Measurements from ENCODE around the gene MARS1.
"Not testable (repeated sequence)": the region's sequence is repeated elsewhere in the genome, so short reads cannot be mapped to it uniquely, and the experiment has no call there.

MARS1 gene

DNA sequence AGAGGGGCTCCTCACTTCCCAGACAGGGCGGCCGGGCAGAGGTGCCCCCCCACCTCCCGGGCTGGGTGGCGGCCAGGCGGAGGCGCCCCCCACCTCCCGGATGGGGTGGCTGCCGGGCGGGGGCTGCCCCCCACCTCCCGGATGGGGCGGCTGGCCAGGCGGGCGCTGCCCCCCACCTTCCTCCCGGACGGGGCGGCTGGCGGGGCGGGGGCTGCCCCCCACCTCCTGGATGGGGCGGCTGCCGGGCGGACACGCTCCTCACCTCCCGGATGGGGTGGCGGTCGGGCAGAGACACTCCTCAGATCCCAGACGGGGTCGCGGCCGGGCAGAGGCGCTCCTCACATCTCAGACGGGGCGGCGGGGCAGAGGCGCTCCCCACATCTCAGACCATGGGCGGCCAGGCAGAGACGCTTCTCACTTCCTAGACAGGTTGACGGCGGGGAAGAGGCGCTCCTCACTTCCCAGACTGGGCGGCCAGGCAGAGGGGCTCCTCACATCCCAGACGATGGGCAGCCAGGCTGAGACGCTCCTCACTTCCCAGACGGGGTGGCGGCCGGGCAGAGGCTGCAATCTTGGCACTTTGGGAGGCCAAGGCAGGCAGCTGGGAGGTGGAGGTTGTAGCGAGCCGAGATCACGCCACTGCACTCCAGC lies 7.3 kb downstream of the MARS1 start:
- not testable (repeated sequence) for DNase-seq (ENCODE audit: low read depth)

DNA sequence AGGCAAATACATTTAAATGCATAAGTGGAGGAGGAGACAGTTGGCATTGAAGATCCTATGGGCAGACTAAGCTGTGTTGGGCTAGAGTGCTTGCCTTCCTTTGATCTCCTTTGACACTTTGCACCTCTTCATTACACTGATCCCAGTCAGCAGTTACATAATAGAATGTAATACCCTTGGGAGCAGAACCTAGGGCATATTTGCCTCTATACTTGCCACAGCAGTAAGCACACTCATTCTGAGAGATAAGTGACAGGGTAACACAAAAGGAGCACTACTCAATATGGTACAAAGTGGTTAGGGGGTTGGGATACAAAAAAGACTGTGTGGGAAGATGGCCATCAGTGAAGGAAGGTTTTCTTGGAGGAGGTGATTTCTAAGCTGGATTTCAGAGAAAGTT lies 9.0 kb downstream of the MARS1 start:
- DNase-seq (ENCODE audit: low read depth), result no peak

DNA sequence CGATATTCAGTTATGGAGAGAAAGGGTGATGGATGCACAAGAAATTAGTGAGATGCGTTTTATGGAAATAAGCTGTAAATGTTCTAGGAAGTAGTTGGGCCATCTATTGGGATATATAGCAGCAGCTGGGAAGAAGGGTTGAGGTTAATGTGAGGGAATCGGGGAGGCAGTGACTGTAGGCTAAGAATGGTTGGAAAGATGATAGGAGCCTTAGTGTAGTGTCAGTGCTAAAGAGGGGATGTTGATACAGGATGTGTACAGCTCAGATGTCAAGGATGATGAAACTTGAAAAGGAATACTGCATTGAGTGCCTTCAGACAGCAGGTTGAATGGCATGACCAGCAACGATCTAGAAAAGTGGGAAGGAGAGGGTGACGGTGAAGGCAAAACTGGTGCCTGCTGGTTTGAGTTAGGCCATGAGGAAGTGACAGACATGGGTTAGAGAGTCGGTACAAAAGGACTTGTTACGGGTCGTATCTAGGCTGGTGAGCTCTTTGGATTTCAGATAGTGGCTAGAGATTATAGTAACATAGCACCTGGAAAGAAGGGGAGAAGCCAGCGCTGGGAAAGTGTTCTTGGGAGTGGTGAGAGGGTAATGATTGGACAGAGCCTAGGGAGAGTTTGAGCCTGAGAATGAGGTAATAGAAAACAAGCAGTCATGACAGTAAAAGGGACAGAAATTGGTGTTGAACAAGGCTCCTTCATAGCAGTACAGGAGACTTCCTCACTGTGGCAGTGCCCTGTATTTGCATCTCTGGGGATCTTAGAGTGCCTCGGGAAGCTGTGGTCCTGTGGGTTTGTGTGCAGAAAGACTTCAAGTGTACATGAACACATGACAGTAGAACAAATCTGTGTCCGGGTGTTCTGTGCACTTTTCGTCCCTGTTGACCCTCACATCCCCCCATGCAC lies 9.6 kb downstream of the MARS1 start:
- no peak for DNase-seq (ENCODE audit: low read depth)

- no peak for DNase-seq (ENCODE audit: low read depth)
Observed at GRCh38 chr12:57498132-57498502, 10.2 kb downstream of the MARS1 start.

GRCh38 chr12:57498571-57498970 lies 10.7 kb downstream of the MARS1 start:
- DNase-seq (ENCODE audit: low read depth), result no peak

DNA sequence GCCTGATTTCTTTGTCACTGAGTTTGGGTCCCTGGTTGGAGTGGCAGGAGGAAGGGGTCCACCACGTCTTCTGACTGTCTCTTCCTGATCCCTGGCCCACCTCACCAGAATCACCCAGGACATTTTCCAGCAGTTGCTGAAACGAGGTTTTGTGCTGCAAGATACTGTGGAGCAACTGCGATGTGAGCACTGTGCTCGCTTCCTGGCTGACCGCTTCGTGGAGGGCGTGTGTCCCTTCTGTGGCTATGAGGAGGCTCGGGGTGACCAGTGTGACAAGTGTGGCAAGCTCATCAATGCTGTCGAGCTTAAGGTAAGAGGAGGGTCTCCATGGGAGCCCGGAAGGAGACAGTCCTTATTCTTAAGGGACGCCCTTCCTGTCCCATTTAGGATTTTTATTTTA lies 12.3 kb downstream of the MARS1 start:
- DNase-seq (ENCODE audit: low read depth), result no peak

GRCh38 chr12:57502311-57502969 lies 14.6 kb downstream of the MARS1 start:
- DNase-seq (ENCODE audit: low read depth), result not testable (repeated sequence)

DNA sequence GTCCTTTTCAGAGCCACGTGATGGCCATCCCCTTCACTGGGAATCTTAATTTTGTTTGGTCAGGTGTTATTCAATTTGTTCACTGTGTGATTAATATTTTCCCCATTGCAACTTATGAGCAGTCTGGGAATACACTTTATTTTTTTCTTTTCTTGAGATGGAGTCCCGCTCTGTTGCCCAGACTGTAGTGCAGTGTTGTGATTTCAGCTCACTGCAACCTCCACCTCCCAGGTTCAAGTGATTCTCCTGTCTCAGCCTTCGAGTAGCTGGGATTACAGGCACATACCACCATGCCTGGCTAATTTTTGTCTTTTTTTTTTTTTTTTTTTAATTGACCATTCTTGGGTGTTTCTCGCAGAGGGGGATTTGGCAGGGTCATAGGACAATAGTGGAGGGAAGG lies 18.7 kb downstream of the MARS1 start:
- not testable (repeated sequence) for DNase-seq (ENCODE audit: low read depth)

- DNase-seq (ENCODE audit: low read depth), result not testable (repeated sequence)
Observed at GRCh38 chr12:57507796-57508195, 19.9 kb downstream of the MARS1 start.

GRCh38 chr12:57511161-57511560 lies 23.3 kb downstream of the MARS1 start:
- no peak for DNase-seq (ENCODE audit: low read depth)

GRCh38 chr12:57511588-57512325 lies 23.9 kb downstream of the MARS1 start:
- DNase-seq (ENCODE audit: low read depth), result no peak

- DNase-seq (ENCODE audit: low read depth), result no peak
Observed at GRCh38 chr12:57512665-57513064, 24.8 kb downstream of the MARS1 start.

- no peak for DNase-seq (ENCODE audit: low read depth)
Observed at GRCh38 chr12:57513266-57513665, 25.4 kb downstream of the MARS1 start.

DNA sequence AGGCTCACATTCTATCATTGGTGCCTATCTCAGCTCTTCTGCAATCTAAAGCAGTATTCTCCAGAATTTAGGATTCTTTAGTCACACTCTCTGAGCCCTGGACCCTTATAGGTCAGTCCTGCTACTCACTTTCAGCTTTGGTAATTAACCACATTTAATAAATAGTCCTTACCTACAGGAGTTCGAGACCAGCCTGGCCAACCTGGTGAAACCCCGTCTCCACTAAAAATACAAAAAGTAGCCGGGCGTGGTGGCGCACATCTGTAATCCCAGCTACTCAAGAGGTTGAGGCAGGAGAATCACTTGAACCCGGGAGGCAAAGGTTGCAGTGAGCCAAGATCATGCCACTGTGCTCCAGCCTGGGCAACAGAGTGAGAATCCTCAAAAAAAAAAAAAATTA lies 25.8 kb downstream of the MARS1 start:
- DNase-seq (ENCODE audit: low read depth), result not testable (repeated sequence)

- DNase-seq (ENCODE audit: low read depth), result not testable (repeated sequence)
Observed at GRCh38 chr12:57514246-57514645, 26.4 kb downstream of the MARS1 start.

- no peak for DNase-seq (ENCODE audit: low read depth)
Observed at GRCh38 chr12:57514720-57515407, 27.0 kb downstream of the MARS1 start.

DNA sequence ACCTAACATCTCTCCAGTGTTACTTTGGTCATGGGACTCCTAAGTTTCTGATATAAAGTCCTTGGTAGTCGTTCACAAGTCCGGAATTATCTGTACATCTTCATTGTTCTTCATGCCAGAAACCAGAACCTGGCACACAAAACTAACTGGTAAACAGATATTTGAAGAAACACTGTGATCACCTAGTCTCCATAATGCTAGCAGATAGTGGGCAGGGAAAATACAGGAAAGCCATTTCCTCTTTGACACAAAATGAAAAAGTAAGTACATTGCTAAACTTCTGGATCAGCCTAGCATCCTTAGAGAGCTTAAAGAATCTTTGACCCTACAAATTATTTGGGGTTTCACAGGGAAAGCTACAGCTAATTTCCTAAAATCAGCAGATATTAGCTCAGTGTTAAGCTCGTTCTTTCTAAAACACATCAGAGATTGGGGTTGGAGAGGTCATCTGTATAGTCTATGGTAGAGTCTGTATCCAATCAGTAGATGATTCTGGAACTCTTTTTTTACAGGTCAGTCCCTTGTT lies 27.6 kb downstream of the MARS1 start:
- DNase-seq (ENCODE audit: low read depth), result no peak

- DNase-seq (ENCODE audit: low read depth), result no peak
Observed at GRCh38 chr12:57515934-57516541, 28.2 kb downstream of the MARS1 start.

GRCh38 chr12:57516617-57517153 lies 28.8 kb downstream of the MARS1 start:
- DNase-seq (ENCODE audit: low read depth), result no peak

GRCh38 chr12:57517187-57517586 lies 29.3 kb downstream of the MARS1 start:
- no peak for DNase-seq (ENCODE audit: low read depth)

DNA sequence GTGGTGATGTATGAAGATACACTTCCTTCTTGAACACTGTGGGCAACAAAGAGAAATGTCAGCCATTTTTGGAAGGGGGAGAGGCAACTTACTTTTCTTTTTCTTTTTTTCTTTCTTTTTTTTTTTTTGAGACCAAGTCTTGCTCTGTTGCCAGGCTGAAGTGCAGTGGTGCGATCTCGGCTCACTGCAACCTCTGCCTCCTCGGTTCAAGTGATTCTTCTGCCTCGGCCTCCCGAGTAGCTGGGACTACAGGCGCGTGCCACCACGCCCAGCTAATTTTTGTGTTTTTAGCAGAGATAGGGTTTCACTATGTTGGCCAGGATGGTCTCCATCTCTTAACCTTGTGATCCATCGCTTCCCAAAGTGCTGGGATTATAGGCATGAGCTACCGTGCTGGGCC lies 29.9 kb downstream of the MARS1 start:
- not testable (repeated sequence) for DNase-seq (ENCODE audit: low read depth)
